ENCODE data around the gene CACNA1H. TPM values are rescaled to one million over a fixed set of nuclear protein-coding genes. Genes with fewer than 3 reads are reported as not detected.

The CACNA1H gene
- total and polyA plus RNA-seq, 2 donors (not counting 3 experiments of a cell fraction or from before 2014, with no cell fraction given) = 0.03 TPM; not detected in 1

DNA sequence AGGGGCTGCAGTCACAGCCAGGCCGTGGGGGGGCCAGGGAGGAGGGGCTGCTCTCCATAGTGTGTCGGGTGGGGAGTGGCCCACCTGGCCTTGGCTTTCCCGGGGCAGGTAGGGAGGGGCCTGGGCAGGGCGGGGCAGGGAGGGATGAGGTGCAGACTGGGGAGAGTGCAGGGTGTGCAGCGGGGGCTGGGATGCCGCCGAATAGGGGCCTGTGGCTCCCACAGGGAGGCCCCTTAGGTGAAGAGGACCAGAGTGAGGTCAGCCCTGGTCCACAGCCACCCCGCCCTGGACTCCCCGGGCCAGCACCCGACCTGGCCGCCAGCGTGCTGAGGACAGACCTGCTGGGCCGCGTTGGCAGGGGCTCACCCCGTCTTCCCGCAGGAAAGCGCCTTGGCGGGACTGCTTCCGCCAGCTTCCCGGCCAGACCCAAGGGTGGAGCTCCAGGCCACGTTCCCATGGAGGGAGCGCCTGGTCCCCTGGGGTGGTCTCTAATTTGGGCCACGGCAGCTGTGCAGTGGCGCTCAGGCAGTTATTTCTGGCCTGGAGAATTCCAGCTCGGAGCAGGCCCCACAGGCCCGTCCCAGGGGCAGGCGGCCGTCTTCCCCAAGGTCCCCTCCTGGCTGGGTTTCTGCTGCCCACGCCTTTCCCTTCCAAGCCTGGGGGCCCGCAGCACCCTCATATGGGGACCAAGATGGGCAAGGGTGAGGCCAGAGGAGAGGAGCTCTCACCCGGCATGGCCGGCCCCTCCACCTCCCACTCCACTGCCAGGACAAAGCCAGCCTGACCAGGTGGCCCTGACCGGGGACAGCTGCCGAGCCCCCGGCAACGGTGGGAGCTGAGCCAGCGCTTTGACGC lies 27.9 kb downstream of the CACNA1H start:
- Histone ChIP-seq H3K36me3 (ENCODE audit: control insufficient read depth in 2 of 2, extremely low read depth in 1 of 2, insufficient read depth in 2 of 2, low read length in 2 of 2) (no peaks in the 10 kb centered on the region), H3K27ac (ENCODE audit: insufficient read depth, low read depth, low read length) (no peak overlapping the region), H3K4me3 (replicated peaks in 1 of 3; ENCODE audit: insufficient read depth in 1 of 3, low read depth in 1 of 3, low read length in 3 of 3) (no peak overlapping the region), H4K20me1 (replicated peaks; ENCODE audit: control insufficient read depth, extremely low read depth, insufficient read depth, low read length) (no peaks in the 10 kb centered on the region), H3K4me1 (ENCODE audit: control insufficient read depth, extremely low read depth, insufficient read depth, low read length) (peaks cover 4% of the 10 kb centered on the region), H3K9ac (replicated peaks; ENCODE audit: extremely low read depth, insufficient read depth, low read length) (no peak overlapping the region), H3K79me2 (ENCODE audit: control insufficient read depth, insufficient read depth, low read length) (no peaks in the 10 kb centered on the region), H2AFZ (ENCODE audit: low read depth, low read length) (no peak overlapping the region), H3K4me2 (ENCODE audit: insufficient read depth, low read length) (no peak overlapping the region), H3K27me3 (ENCODE audit: control insufficient read depth in 2 of 2, insufficient read depth in 2 of 2, low read length in 2 of 2) (no peaks in the 10 kb centered on the region), H3K9me3 (replicated peaks; ENCODE audit: control insufficient read depth, insufficient read depth, low read length) (no peaks in the 10 kb centered on the region), H3K9me1 (replicated peaks; ENCODE audit: control insufficient read depth, extremely low read depth, insufficient read depth, low read length) (no peaks in the 10 kb centered on the region)
- no peak for FAIRE-seq
- no peak for DNase-seq (ENCODE audit: low read depth, low spot score)
- no TSS peak for BruUV-seq (replicated peaks)
- intact Hi-C loops (cut with micrococcal nuclease) (no loop called here), dilution Hi-C loops (cut with MboI; ENCODE audit: extremely low pct_ligation_motif_present, low sequenced_read_pairs) (no loop called here)
- POLR2A ChIA-PET = no interaction called here
- TF ChIP-seq POLR2A (IDR thresholded peaks at IDR 0.05; ENCODE audit: low read depth, low read length) = no peak
- TF ChIP-seq EZH2 (IDR thresholded peaks at IDR 0.05; ENCODE audit: borderline replicate concordance, low read depth, low read length, severe bottlenecking) = no peak
- no peak for TF ChIP-seq JUN (IDR thresholded peaks at IDR 0.05; ENCODE audit: borderline replicate concordance, insufficient read depth, insufficient read length, low read depth)
- no peak for TF ChIP-seq FOS (IDR thresholded peaks at IDR 0.05; ENCODE audit: borderline replicate concordance, insufficient read depth, low read length)
- TF ChIP-seq, protein P1, sequence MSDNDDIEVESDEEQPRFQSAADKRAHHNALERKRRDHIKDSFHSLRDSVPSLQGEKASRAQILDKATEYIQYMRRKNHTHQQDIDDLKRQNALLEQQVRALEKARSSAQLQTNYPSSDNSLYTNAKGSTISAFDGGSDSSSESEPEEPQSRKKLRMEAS (IDR thresholded peaks at IDR 0.05; ENCODE audit: insufficient read depth, insufficient read length) = no peak
- TF ChIP-seq, protein P2, sequence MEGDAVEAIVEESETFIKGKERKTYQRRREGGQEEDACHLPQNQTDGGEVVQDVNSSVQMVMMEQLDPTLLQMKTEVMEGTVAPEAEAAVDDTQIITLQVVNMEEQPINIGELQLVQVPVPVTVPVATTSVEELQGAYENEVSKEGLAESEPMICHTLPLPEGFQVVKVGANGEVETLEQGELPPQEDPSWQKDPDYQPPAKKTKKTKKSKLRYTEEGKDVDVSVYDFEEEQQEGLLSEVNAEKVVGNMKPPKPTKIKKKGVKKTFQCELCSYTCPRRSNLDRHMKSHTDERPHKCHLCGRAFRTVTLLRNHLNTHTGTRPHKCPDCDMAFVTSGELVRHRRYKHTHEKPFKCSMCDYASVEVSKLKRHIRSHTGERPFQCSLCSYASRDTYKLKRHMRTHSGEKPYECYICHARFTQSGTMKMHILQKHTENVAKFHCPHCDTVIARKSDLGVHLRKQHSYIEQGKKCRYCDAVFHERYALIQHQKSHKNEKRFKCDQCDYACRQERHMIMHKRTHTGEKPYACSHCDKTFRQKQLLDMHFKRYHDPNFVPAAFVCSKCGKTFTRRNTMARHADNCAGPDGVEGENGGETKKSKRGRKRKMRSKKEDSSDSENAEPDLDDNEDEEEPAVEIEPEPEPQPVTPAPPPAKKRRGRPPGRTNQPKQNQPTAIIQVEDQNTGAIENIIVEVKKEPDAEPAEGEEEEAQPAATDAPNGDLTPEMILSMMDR (IDR thresholded peaks at IDR 0.05; ENCODE audit: extremely low read depth in 1 of 2, insufficient read depth in 1 of 2, low read depth in 1 of 2, low read length in 2 of 2) = no peak
- no peak for TF ChIP-seq POLR2AphosphoS5 (IDR thresholded peaks at IDR 0.05; ENCODE audit: insufficient read depth, low read depth, low read length)
- TF ChIP-seq GATA2 (IDR thresholded peaks at IDR 0.05; ENCODE audit: insufficient read depth, insufficient read length, low read depth, low read length) = no peak
- no peak for TF ChIP-seq MYC (IDR thresholded peaks at IDR 0.05; ENCODE audit: low read depth, low read length)
- CTCF ChIA-PET = interaction anchor here (0.7 to 1.1 kb wide), 2 partner anchors 13 to 124 kb away, joined by 3 read pairs; no protein-coding TSS in a partner anchor

All from endothelial cell of umbilical vein (primary cell).